Measurements from ENCODE around the gene CRACDL. TPM values are rescaled to one million over a fixed set of nuclear protein-coding genes. Genes with fewer than 3 reads are reported as not detected.

CRACDL gene
- total RNA-seq, 1 donor from 2014 or later, result 0.13 TPM

DNA sequence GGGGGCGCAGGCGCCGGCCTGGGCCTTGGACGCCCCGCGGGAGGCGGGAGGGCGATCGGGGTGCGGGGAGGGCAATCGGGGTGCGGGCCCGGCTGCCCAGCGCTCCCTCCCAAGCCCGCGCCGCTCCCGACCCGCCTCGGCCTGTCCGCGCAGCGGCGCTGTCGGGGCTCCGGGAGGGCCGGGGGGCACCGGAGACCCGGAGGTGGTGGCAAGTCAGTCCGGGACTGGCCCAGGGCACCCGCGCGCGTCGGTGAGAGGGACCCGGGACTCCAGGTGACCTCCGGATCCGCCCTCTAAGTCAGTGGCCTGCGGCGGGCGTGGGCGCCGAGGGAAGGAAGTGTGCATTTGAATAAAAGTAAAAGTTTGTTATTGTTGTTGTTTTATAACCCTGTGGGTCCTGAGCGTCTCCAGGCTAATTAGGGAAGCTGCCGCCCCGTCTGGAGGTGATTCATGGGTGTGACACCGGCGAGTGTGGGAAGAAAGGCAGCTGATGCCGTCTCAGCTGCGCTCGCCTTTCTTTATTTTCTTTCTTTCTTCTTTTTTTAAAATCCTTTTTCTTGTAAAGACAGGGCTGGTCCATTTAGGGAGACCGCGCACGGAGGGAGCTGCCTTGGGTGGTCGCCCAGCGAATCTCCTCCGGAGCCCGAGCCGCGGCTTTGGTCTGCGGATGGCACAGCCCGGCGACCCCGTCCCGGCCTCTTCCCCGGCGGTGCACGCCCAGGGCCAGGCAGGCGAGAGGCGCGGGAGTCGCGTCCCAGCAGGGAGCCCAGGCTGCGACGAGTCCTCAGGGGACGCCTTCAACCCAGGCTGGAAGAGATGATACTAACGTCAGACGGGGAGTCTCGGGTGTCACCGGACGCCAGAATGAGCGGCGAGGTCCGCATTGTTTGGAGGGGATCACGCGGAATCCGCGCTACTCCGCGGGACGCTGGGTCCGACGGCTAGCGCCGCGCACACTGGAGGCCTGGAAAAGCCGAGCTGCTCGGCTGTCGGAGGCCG, 627 bp upstream of the CRACDL start:
- Mint-ChIP-seq H3K27ac (no peak overlapping the region), H3K36me3 (ENCODE audit: low read depth) (no peaks in the 10 kb centered on the region), H3K4me3 (peak overlapping the region; percentile 70), H3K27me3 (ENCODE audit: insufficient read depth) (peaks cover 70% of the 10 kb centered on the region), H3K9me3 (no peaks in the 10 kb centered on the region), H3K4me1 (ENCODE audit: low read depth) (peaks cover 16% of the 10 kb centered on the region)
- intact Hi-C loops (cut with micrococcal nuclease), result loop anchor here (10.0 kb wide), 1 partner anchor 128 kb away; no protein-coding TSS in a partner anchor
- DNase-seq (ENCODE audit: low spot score), result no peak

DNA sequence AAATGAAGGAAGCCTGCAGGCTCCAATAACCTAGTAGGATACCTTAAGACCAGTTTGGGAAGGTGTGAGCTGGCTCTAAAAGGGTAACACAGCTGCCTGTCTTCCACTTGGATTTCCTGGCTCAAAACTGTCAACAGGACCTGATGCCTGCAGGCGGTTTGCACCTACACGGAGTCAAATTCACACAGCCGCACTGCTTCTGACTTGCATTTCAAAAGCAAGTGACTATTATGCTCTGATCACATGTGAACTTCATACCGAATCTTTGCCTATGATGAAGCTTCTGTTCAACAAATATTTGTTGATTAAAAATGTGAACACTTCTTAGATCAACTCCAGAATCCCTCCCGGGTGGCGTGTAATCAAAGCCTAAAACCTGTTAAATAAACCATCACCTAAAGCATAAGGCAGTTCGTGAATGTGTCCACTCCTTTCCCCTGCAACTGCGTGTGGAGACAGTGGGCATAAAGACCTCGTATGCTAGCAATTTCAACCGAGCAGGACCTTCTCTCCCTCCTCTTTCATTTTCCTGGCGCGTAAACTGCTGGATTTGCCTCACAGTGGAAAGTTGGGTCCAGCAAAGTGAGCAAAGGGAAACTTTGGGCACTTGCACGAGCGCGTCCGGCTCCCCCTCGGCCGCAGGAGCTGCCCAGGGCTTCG, 784 bp downstream of the CRACDL start:
- no peaks in the 10 kb centered on the region for H3K9me3 Mint-ChIP-seq
- peaks cover 16% of the 10 kb centered on the region for H3K4me1 Mint-ChIP-seq (ENCODE audit: low read depth)
- no peak overlapping the region for H3K27ac Mint-ChIP-seq
- intact Hi-C loops (cut with micrococcal nuclease), result loop anchor here (10.0 kb wide), 1 partner anchor 130 kb away; no protein-coding TSS in a partner anchor
- H3K36me3 Mint-ChIP-seq (ENCODE audit: low read depth), result no peaks in the 10 kb centered on the region
- peaks cover 66% of the 10 kb centered on the region for H3K27me3 Mint-ChIP-seq (ENCODE audit: insufficient read depth)
- DNase-seq (ENCODE audit: low spot score), result no peak
- peak overlapping the region; percentile 73 for H3K4me3 Mint-ChIP-seq

- no peak overlapping the region for H3K27ac Mint-ChIP-seq
- H3K36me3 Mint-ChIP-seq (ENCODE audit: low read depth), result no peaks in the 10 kb centered on the region
- DNase-seq (ENCODE audit: low spot score), result no peak
- intact Hi-C loops (cut with micrococcal nuclease), result loop anchor here (10.0 kb wide), 1 partner anchor 132 kb away; no protein-coding TSS in a partner anchor
- no peaks in the 10 kb centered on the region for H3K9me3 Mint-ChIP-seq
- no peak overlapping the region for H3K4me3 Mint-ChIP-seq
- H3K27me3 Mint-ChIP-seq (ENCODE audit: insufficient read depth), result peaks cover 43% of the 10 kb centered on the region
- H3K4me1 Mint-ChIP-seq (ENCODE audit: low read depth), result peaks cover 16% of the 10 kb centered on the region
These were observed 3.2 kb downstream of the CRACDL start for GRCh38 chr2:98932778-98933343.

GRCh38 chr2:98932164-98932563, 3.9 kb downstream of the CRACDL start:
- no peak for DNase-seq (ENCODE audit: low spot score)
- intact Hi-C loops (cut with micrococcal nuclease), result loop anchor here (10.0 kb wide), 1 partner anchor 133 kb away; no protein-coding TSS in a partner anchor
- Mint-ChIP-seq H3K9me3 (no peaks in the 10 kb centered on the region), H3K4me1 (ENCODE audit: low read depth) (peaks cover 9% of the 10 kb centered on the region), H3K27ac (no peak overlapping the region), H3K36me3 (ENCODE audit: low read depth) (no peaks in the 10 kb centered on the region), H3K27me3 (ENCODE audit: insufficient read depth) (peaks cover 40% of the 10 kb centered on the region), H3K4me3 (no peak overlapping the region)

- H3K4me3 Mint-ChIP-seq, result no peak overlapping the region
- peaks cover 6% of the 10 kb centered on the region for H3K4me1 Mint-ChIP-seq (ENCODE audit: low read depth)
- no peak overlapping the region for H3K27ac Mint-ChIP-seq
- no peaks in the 10 kb centered on the region for H3K9me3 Mint-ChIP-seq
- DNase-seq (ENCODE audit: low spot score), result no peak
- H3K36me3 Mint-ChIP-seq (ENCODE audit: low read depth), result no peaks in the 10 kb centered on the region
- intact Hi-C loops (cut with micrococcal nuclease), result loop anchor here (10.0 kb wide), 1 partner anchor 133 kb away; no protein-coding TSS in a partner anchor
- peaks cover 38% of the 10 kb centered on the region for H3K27me3 Mint-ChIP-seq (ENCODE audit: insufficient read depth)
These were observed 4.4 kb downstream of the CRACDL start for GRCh38 chr2:98931596-98931995.

- H3K9me3 Mint-ChIP-seq, result no peaks in the 10 kb centered on the region
- no peak overlapping the region for H3K27ac Mint-ChIP-seq
- intact Hi-C loops (cut with micrococcal nuclease), result loop anchor here (10.0 kb wide), 1 partner anchor 135 kb away; no protein-coding TSS in a partner anchor
- no peak overlapping the region for H3K4me3 Mint-ChIP-seq
- DNase-seq (ENCODE audit: low spot score), result no peak
- no peaks in the 10 kb centered on the region for H3K36me3 Mint-ChIP-seq (ENCODE audit: low read depth)
- H3K27me3 Mint-ChIP-seq (ENCODE audit: insufficient read depth), result peaks cover 34% of the 10 kb centered on the region
- no peaks in the 10 kb centered on the region for H3K4me1 Mint-ChIP-seq (ENCODE audit: low read depth)
These were observed 6.1 kb downstream of the CRACDL start for GRCh38 chr2:98929920-98930319.

GRCh38 chr2:98928242-98928641, 7.8 kb downstream of the CRACDL start:
- H3K27me3 Mint-ChIP-seq (ENCODE audit: insufficient read depth), result peaks cover 21% of the 10 kb centered on the region
- H3K4me3 Mint-ChIP-seq, result no peak overlapping the region
- no peaks in the 10 kb centered on the region for H3K4me1 Mint-ChIP-seq (ENCODE audit: low read depth)
- no peaks in the 10 kb centered on the region for H3K9me3 Mint-ChIP-seq
- DNase-seq (ENCODE audit: low spot score), result no peak
- intact Hi-C loops (cut with micrococcal nuclease), result no loop called here
- no peaks in the 10 kb centered on the region for H3K36me3 Mint-ChIP-seq (ENCODE audit: low read depth)
- H3K27ac Mint-ChIP-seq, result no peak overlapping the region

DNA sequence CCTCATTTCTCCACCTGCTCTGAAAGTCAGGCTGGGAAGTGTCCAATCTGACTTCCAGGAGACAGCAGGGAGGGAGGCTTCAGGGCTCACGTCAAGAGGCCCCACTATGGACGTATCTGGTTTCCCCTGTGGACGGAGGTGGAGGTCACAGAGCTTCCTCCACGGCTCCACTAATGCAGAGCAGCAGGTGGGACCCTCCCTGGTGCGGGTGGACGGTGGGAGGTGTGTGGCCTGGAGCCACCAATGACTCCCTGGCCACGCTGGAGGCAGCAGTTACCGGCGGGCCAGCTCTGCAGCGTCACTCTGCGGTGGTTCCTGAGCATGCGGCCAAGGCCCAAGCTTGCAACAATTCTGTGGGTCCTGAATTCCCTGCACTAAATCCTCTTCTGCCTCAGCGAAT, 9.0 kb downstream of the CRACDL start:
- no peak for DNase-seq (ENCODE audit: low spot score)
- Mint-ChIP-seq H3K27ac (no peak overlapping the region), H3K4me3 (no peak overlapping the region), H3K27me3 (ENCODE audit: insufficient read depth) (peaks cover 20% of the 10 kb centered on the region), H3K36me3 (ENCODE audit: low read depth) (no peaks in the 10 kb centered on the region), H3K9me3 (no peaks in the 10 kb centered on the region), H3K4me1 (ENCODE audit: low read depth) (no peaks in the 10 kb centered on the region)
- intact Hi-C loops (cut with micrococcal nuclease), result no loop called here

DNA sequence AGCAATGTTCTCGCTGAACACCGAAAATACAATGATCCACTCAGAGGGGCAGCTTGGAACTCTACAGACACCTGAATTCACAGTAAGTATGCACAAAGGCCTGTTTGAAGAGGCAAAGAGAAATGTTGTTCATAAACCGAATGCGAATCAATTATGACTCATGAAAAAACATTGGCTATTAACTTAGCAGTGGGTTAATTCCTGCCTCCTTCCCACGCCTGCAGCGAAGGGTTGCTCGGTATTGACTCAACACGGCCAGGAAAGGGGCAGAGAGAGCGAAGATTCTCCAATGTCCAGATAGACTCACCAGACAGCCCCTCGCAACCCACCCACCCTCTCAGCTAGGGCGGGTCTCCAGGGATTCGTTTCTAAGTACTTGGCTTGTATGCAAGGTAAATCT, 9.4 kb downstream of the CRACDL start:
- H3K4me1 Mint-ChIP-seq (ENCODE audit: low read depth), result no peaks in the 10 kb centered on the region
- H3K27ac Mint-ChIP-seq, result no peak overlapping the region
- no peaks in the 10 kb centered on the region for H3K9me3 Mint-ChIP-seq
- intact Hi-C loops (cut with micrococcal nuclease), result no loop called here
- H3K27me3 Mint-ChIP-seq (ENCODE audit: insufficient read depth), result peaks cover 17% of the 10 kb centered on the region
- H3K4me3 Mint-ChIP-seq, result no peak overlapping the region
- no peaks in the 10 kb centered on the region for H3K36me3 Mint-ChIP-seq (ENCODE audit: low read depth)
- DNase-seq (ENCODE audit: low spot score), result no peak

DNA sequence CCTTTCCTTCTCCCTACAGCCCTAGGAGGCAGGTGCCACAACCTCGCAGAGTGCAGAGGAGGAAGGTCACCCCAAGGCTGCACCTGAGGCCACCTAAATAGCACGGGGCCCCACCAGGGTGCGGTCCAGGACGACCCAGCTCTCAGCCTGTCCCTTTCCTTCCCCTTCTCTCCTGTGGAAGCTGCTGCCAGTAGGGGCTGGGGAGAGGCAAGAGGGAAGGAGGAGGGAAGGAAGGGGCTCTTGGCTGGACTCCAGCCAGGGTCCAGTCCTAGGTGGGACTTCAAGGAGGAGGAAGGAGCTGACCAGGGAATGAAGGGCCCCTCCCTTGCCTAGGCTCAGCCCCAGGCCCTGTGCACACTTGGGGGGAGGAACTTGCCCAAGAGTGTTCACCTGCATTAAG, 11.1 kb downstream of the CRACDL start:
- Mint-ChIP-seq H3K27me3 (ENCODE audit: insufficient read depth) (peaks cover 20% of the 10 kb centered on the region), H3K36me3 (ENCODE audit: low read depth) (no peaks in the 10 kb centered on the region), H3K9me3 (no peaks in the 10 kb centered on the region), H3K27ac (no peak overlapping the region), H3K4me1 (ENCODE audit: low read depth) (no peaks in the 10 kb centered on the region), H3K4me3 (no peak overlapping the region)
- intact Hi-C loops (cut with micrococcal nuclease), result loop anchor here (5.0 kb wide), 1 partner anchor 273 kb away; no protein-coding TSS in a partner anchor
- no peak for DNase-seq (ENCODE audit: low spot score)

DNA sequence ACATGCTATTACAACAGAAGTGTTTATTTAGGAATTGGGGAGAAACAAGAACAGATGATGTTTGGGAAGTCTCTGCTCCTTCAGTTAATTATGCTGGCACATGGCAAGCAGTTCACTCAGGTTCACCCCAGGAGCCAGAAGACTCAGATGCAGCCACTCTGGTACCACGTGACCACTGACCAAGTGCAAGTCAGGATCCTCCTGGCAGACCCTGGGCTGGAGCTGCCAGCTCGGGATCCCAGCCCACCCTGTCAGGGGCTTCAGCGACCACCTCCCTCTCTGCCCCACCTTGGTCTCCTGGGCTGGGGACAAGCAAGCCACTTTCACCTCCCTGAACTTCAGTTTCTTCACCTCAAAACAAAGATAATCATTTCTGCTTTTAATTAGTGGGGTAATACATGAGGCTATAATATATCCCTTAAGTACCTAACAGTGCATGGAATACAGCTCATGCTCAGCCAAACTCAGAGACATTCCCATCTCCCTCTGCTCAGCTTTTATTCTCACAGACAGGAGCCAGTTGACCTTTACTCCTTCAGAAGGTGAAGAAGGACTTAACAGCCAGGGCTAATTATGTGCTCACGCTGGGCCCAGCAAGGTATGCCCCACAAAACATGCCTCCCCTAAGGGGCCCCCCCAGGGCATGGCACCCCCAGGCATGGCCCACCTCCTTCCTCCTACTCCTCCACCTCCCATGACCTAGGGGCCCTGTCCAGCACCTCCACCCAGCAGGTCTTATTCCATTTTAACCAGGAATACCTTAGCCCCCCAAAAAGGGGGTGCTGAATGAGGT, 11.8 kb downstream of the CRACDL start:
- intact Hi-C loops (cut with micrococcal nuclease), result loop anchor here (5.0 kb wide), 1 partner anchor 272 kb away; no protein-coding TSS in a partner anchor
- DNase-seq (ENCODE audit: low spot score), result no peak
- Mint-ChIP-seq H3K36me3 (ENCODE audit: low read depth) (no peaks in the 10 kb centered on the region), H3K4me3 (no peak overlapping the region), H3K9me3 (no peaks in the 10 kb centered on the region), H3K27ac (no peak overlapping the region), H3K4me1 (ENCODE audit: low read depth) (no peaks in the 10 kb centered on the region), H3K27me3 (ENCODE audit: insufficient read depth) (peaks cover 20% of the 10 kb centered on the region)

All from activated T-helper 1 cell treated with anti-CD3 and anti-CD28 coated beads, Interleukin-12 subunit alpha, Interleukin-12 subunit beta, Interleukin-2, Interleukin-4 antibody, amounts not matched to agents 30 ng/mL and 10 ng/mL and 1 ng/mL, durations not matched to agents 14 hours and 24 hours and 36 hours (primary cell).